ENCODE measurements around the gene HOOK1. TPM values are rescaled to one million over a fixed set of nuclear protein-coding genes. Genes with fewer than 3 reads are reported as not detected.
"Not testable (repeated sequence)": the region's sequence is repeated elsewhere in the genome, so short reads cannot be mapped to it uniquely, and the experiment has no call there.

The HOOK1 gene
- total and polyA plus RNA-seq, 4 donors, result 6.5 to 14.9 (median 10.4) TPM

GRCh38 chr1:59903141-59903754, 88.5 kb downstream of the HOOK1 start:
- no peaks in the 10 kb centered on the region for H3K4me1 ChIP-seq (ENCODE audit: control insufficient read depth, insufficient read depth, low read length)
- DNase-seq (ENCODE audit: low read depth in 4 of 6, low spot score in 6 of 6), result peak in 2 of 6 donors; percentile 56 to 71
- 38% methylated on average over 6 of the region's 9 CpGs for WGBS (ENCODE audit: insufficient coverage)
- no peak overlapping the region for H3K4me3 ChIP-seq (ENCODE audit: low read depth, low read length)
- H3K36me3 ChIP-seq (ENCODE audit: control insufficient read depth, insufficient read depth, low read length), result no peaks in the 10 kb centered on the region
- H3K27me3 ChIP-seq (ENCODE audit: control insufficient read depth, insufficient read depth, low read length), result no peaks in the 10 kb centered on the region
- no peaks in the 10 kb centered on the region for H3K9me3 ChIP-seq (ENCODE audit: control insufficient read depth, insufficient read depth, low read length)
- H3K27ac ChIP-seq (ENCODE audit: low read depth, low read length), result no peak overlapping the region

GRCh38 chr1:59906931-59907330, 92.2 kb downstream of the HOOK1 start:
- Histone ChIP-seq H3K4me1 (ENCODE audit: control insufficient read depth, insufficient read depth, low read length) (no peaks in the 10 kb centered on the region), H3K9me3 (ENCODE audit: control insufficient read depth, insufficient read depth, low read length) (no peaks in the 10 kb centered on the region), H3K36me3 (ENCODE audit: control insufficient read depth, insufficient read depth, low read length) (no peaks in the 10 kb centered on the region), H3K27ac (ENCODE audit: low read depth, low read length) (no peak overlapping the region), H3K4me3 (ENCODE audit: low read depth, low read length) (no peak overlapping the region), H3K27me3 (ENCODE audit: control insufficient read depth, insufficient read depth, low read length) (no peaks in the 10 kb centered on the region)
- 88% methylated on average over 1 of the region's 2 CpGs for WGBS (ENCODE audit: insufficient coverage)
- DNase-seq (ENCODE audit: low read depth in 4 of 6, low spot score in 6 of 6), result no peak

- no peaks in the 10 kb centered on the region for H3K27me3 ChIP-seq (ENCODE audit: control insufficient read depth, insufficient read depth, low read length)
- no peak for DNase-seq (ENCODE audit: low read depth in 4 of 6, low spot score in 6 of 6)
- H3K36me3 ChIP-seq (ENCODE audit: control insufficient read depth, insufficient read depth, low read length), result no peaks in the 10 kb centered on the region
- H3K4me3 ChIP-seq (ENCODE audit: low read depth, low read length), result no peak overlapping the region
- no peak overlapping the region for H3K27ac ChIP-seq (ENCODE audit: low read depth, low read length)
- no CpG with 5 or more reads among the region's 2 CpGs for WGBS (ENCODE audit: insufficient coverage)
- H3K4me1 ChIP-seq (ENCODE audit: control insufficient read depth, insufficient read depth, low read length), result no peaks in the 10 kb centered on the region
- no peaks in the 10 kb centered on the region for H3K9me3 ChIP-seq (ENCODE audit: control insufficient read depth, insufficient read depth, low read length)
Measured at GRCh38 chr1:59908084-59908483, 93.3 kb downstream of the HOOK1 start.

- H3K27ac ChIP-seq (ENCODE audit: low read depth, low read length), result no peak overlapping the region
- no CpG with 5 or more reads among the region's 2 CpGs for WGBS (ENCODE audit: insufficient coverage)
- no peaks in the 10 kb centered on the region for H3K36me3 ChIP-seq (ENCODE audit: control insufficient read depth, insufficient read depth, low read length)
- H3K4me3 ChIP-seq (ENCODE audit: low read depth, low read length), result no peak overlapping the region
- H3K9me3 ChIP-seq (ENCODE audit: control insufficient read depth, insufficient read depth, low read length), result no peaks in the 10 kb centered on the region
- no peak for DNase-seq (ENCODE audit: low read depth in 4 of 6, low spot score in 6 of 6)
- no peaks in the 10 kb centered on the region for H3K27me3 ChIP-seq (ENCODE audit: control insufficient read depth, insufficient read depth, low read length)
- no peaks in the 10 kb centered on the region for H3K4me1 ChIP-seq (ENCODE audit: control insufficient read depth, insufficient read depth, low read length)
Measured at GRCh38 chr1:59908682-59909081, 93.9 kb downstream of the HOOK1 start.

- not testable (repeated sequence) for H3K9me3 ChIP-seq (ENCODE audit: control insufficient read depth, insufficient read depth, low read length); DNase-seq (ENCODE audit: low read depth in 4 of 6, low spot score in 6 of 6); H3K27ac ChIP-seq (ENCODE audit: low read depth, low read length); H3K27me3 ChIP-seq (ENCODE audit: control insufficient read depth, insufficient read depth, low read length); H3K36me3 ChIP-seq (ENCODE audit: control insufficient read depth, insufficient read depth, low read length); H3K4me3 ChIP-seq (ENCODE audit: low read depth, low read length); H3K4me1 ChIP-seq (ENCODE audit: control insufficient read depth, insufficient read depth, low read length)
- WGBS (ENCODE audit: insufficient coverage), result no CpG with 5 or more reads among the region's 7 CpGs
Measured at GRCh38 chr1:59914791-59915286, 100.1 kb downstream of the HOOK1 start.

GRCh38 chr1:59915516-59915915, 100.8 kb downstream of the HOOK1 start:
- no CpG with 5 or more reads among the region's 1 CpG for WGBS (ENCODE audit: insufficient coverage)
- peak overlapping the region; percentile 89 for H3K27ac ChIP-seq (ENCODE audit: low read depth, low read length)
- no peak for DNase-seq (ENCODE audit: low read depth in 4 of 6, low spot score in 6 of 6)
- H3K4me1 ChIP-seq (ENCODE audit: control insufficient read depth, insufficient read depth, low read length), result peaks cover 6% of the 10 kb centered on the region
- no peaks in the 10 kb centered on the region for H3K36me3 ChIP-seq (ENCODE audit: control insufficient read depth, insufficient read depth, low read length)
- no peaks in the 10 kb centered on the region for H3K9me3 ChIP-seq (ENCODE audit: control insufficient read depth, insufficient read depth, low read length)
- no peaks in the 10 kb centered on the region for H3K27me3 ChIP-seq (ENCODE audit: control insufficient read depth, insufficient read depth, low read length)
- no peak overlapping the region for H3K4me3 ChIP-seq (ENCODE audit: low read depth, low read length)

- 65% methylated on average over 6 of the region's 10 CpGs for WGBS (ENCODE audit: insufficient coverage)
- peak in 4 of 6 donors; percentile 19 to 72 (median 56) for DNase-seq (ENCODE audit: low read depth in 4 of 6, low spot score in 6 of 6)
- no peaks in the 10 kb centered on the region for H3K9me3 ChIP-seq (ENCODE audit: control insufficient read depth, insufficient read depth, low read length)
- H3K4me3 ChIP-seq (ENCODE audit: low read depth, low read length), result no peak overlapping the region
- peak overlapping the region; percentile 89 for H3K27ac ChIP-seq (ENCODE audit: low read depth, low read length)
- no peaks in the 10 kb centered on the region for H3K27me3 ChIP-seq (ENCODE audit: control insufficient read depth, insufficient read depth, low read length)
- H3K36me3 ChIP-seq (ENCODE audit: control insufficient read depth, insufficient read depth, low read length), result no peaks in the 10 kb centered on the region
- peaks cover 6% of the 10 kb centered on the region for H3K4me1 ChIP-seq (ENCODE audit: control insufficient read depth, insufficient read depth, low read length)
Measured at GRCh38 chr1:59917026-59917784, 102.5 kb downstream of the HOOK1 start.

GRCh38 chr1:59917785-59918180, 103.0 kb downstream of the HOOK1 start:
- peaks cover 6% of the 10 kb centered on the region for H3K4me1 ChIP-seq (ENCODE audit: control insufficient read depth, insufficient read depth, low read length)
- no peak for DNase-seq (ENCODE audit: low read depth in 4 of 6, low spot score in 6 of 6)
- no peaks in the 10 kb centered on the region for H3K9me3 ChIP-seq (ENCODE audit: control insufficient read depth, insufficient read depth, low read length)
- H3K4me3 ChIP-seq (ENCODE audit: low read depth, low read length), result no peak overlapping the region
- H3K27ac ChIP-seq (ENCODE audit: low read depth, low read length), result peak overlapping the region; percentile 89
- no peaks in the 10 kb centered on the region for H3K27me3 ChIP-seq (ENCODE audit: control insufficient read depth, insufficient read depth, low read length)
- H3K36me3 ChIP-seq (ENCODE audit: control insufficient read depth, insufficient read depth, low read length), result no peaks in the 10 kb centered on the region
- 100% methylated on average over 1 of the region's 2 CpGs for WGBS (ENCODE audit: insufficient coverage)

GRCh38 chr1:59919746-59920145, 105.0 kb downstream of the HOOK1 start:
- Histone ChIP-seq H3K9me3 (ENCODE audit: control insufficient read depth, insufficient read depth, low read length) (no peaks in the 10 kb centered on the region), H3K36me3 (ENCODE audit: control insufficient read depth, insufficient read depth, low read length) (no peaks in the 10 kb centered on the region), H3K27me3 (ENCODE audit: control insufficient read depth, insufficient read depth, low read length) (no peaks in the 10 kb centered on the region), H3K4me1 (ENCODE audit: control insufficient read depth, insufficient read depth, low read length) (peaks cover 6% of the 10 kb centered on the region), H3K4me3 (ENCODE audit: low read depth, low read length) (no peak overlapping the region), H3K27ac (ENCODE audit: low read depth, low read length) (no peak overlapping the region)
- no CpG with 5 or more reads among the region's 2 CpGs for WGBS (ENCODE audit: insufficient coverage)
- DNase-seq (ENCODE audit: low read depth in 4 of 6, low spot score in 6 of 6), result peak in 1 of 6 donors; percentile 29

All from spinal cord (tissue), 10 donors.